Osteocyte (in vitro differentiated cells): Measurements from ENCODE around the gene PSEN1. TPM values are rescaled to one million over a fixed set of nuclear protein-coding genes. Genes with fewer than 3 reads are reported as not detected.
"Not testable (repeated sequence)": the region's sequence is repeated elsewhere in the genome, so short reads cannot be mapped to it uniquely, and the experiment has no call there.

Source experiments
- DNase-seq: peaks from one replicate; pipeline ENCODE4 v3.0.0; 2021; ENCODE audit warnings: mixed read lengths; ENCODE audit not compliant: unreplicated experiment; ENCODE audit errors: extremely low spot score
- H3K27ac Mint-ChIP-seq: one replicate; pipeline ENCODE4 v1.8.0; 2021; ENCODE audit warnings: mild to moderate bottlenecking, mixed read lengths; ENCODE audit not compliant: unreplicated experiment
- H3K27me3 Mint-ChIP-seq: one replicate; pipeline ENCODE4 v1.8.0; 2021; ENCODE audit warnings: mixed read lengths; ENCODE audit not compliant: unreplicated experiment
- H3K36me3 Mint-ChIP-seq: one replicate; pipeline ENCODE4 v1.8.0; 2021; ENCODE audit warnings: mixed read lengths; ENCODE audit not compliant: unreplicated experiment
- H3K4me1 Mint-ChIP-seq: one replicate; pipeline ENCODE4 v1.8.0; 2021; ENCODE audit warnings: mixed read lengths; ENCODE audit not compliant: unreplicated experiment
- H3K4me3 Mint-ChIP-seq: one replicate; pipeline ENCODE4 v1.8.0; 2021; ENCODE audit warnings: mild to moderate bottlenecking, moderate library complexity, mixed read lengths; ENCODE audit not compliant: unreplicated experiment
- H3K9me3 Mint-ChIP-seq: one replicate; pipeline ENCODE4 v1.8.0; 2021; ENCODE audit warnings: mixed read lengths; ENCODE audit not compliant: unreplicated experiment
- total RNA-seq: library from RNA; stranded (reverse); gene quantifications from 2 replicates; pipeline ENCODE4 v1.2.1, GENCODE V29; 2021
- TF ChIP-seq, protein P1 (sequence below): fragments of 200-600 bp; sonication (generic); IDR thresholded peaks from 2 replicates; pipeline ENCODE4 v1.5.0; 2021; ENCODE audit warnings: antibody characterized with exemption, mild to moderate bottlenecking, moderate library complexity

Gene PSEN1
- total RNA-seq, 1 donor from 2014 or later: 64.4 TPM

GRCh38 chr14:73168691-73169090 is 32.4 kb downstream of the PSEN1 start:
- Mint-ChIP-seq H3K27me3 (no peaks in the 10 kb centered on the region), H3K27ac (no peak overlapping the region), H3K9me3 (no peaks in the 10 kb centered on the region), H3K4me3 (no peak overlapping the region), H3K36me3 (peaks cover 43% of the 10 kb centered on the region), H3K4me1 (no peaks in the 10 kb centered on the region)
- DNase-seq: peak; percentile 76
- TF ChIP-seq, protein P1, sequence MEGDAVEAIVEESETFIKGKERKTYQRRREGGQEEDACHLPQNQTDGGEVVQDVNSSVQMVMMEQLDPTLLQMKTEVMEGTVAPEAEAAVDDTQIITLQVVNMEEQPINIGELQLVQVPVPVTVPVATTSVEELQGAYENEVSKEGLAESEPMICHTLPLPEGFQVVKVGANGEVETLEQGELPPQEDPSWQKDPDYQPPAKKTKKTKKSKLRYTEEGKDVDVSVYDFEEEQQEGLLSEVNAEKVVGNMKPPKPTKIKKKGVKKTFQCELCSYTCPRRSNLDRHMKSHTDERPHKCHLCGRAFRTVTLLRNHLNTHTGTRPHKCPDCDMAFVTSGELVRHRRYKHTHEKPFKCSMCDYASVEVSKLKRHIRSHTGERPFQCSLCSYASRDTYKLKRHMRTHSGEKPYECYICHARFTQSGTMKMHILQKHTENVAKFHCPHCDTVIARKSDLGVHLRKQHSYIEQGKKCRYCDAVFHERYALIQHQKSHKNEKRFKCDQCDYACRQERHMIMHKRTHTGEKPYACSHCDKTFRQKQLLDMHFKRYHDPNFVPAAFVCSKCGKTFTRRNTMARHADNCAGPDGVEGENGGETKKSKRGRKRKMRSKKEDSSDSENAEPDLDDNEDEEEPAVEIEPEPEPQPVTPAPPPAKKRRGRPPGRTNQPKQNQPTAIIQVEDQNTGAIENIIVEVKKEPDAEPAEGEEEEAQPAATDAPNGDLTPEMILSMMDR: no peak

- not testable (repeated sequence) for H3K4me3 Mint-ChIP-seq
Observed at GRCh38 chr14:73169855-73170254, 33.5 kb downstream of the PSEN1 start.

DNA sequence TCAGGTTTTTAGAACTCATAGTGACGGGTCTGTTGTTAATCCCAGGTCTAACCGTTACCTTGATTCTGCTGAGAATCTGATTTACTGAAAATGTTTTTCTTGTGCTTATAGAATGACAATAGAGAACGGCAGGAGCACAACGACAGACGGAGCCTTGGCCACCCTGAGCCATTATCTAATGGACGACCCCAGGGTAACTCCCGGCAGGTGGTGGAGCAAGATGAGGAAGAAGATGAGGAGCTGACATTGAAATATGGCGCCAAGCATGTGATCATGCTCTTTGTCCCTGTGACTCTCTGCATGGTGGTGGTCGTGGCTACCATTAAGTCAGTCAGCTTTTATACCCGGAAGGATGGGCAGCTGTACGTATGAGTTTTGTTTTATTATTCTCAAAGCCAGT is 34.4 kb downstream of the PSEN1 start:
- peak; percentile 57 for DNase-seq
- no peaks in the 10 kb centered on the region for H3K27me3 Mint-ChIP-seq
- peaks cover 46% of the 10 kb centered on the region for H3K36me3 Mint-ChIP-seq
- no peak overlapping the region for H3K27ac Mint-ChIP-seq
- no peaks in the 10 kb centered on the region for H3K9me3 Mint-ChIP-seq
- no peaks in the 10 kb centered on the region for H3K4me1 Mint-ChIP-seq
- TF ChIP-seq, protein P1: no peak
- H3K4me3 Mint-ChIP-seq: no peak overlapping the region

More at GRCh38 chr14:73169855-73170254, 33.5 kb downstream of the PSEN1 start:
- peak; percentile 30 for DNase-seq
- H3K4me1 Mint-ChIP-seq, H3K9me3 Mint-ChIP-seq, H3K27ac Mint-ChIP-seq, H3K27me3 Mint-ChIP-seq: not testable (repeated sequence)
- H3K36me3 Mint-ChIP-seq: peaks cover 41% of the 10 kb centered on the region

GRCh38 chr14:73172500-73172899 is 36.2 kb downstream of the PSEN1 start:
- Mint-ChIP-seq H3K27ac (no peak overlapping the region), H3K36me3 (peaks cover 43% of the 10 kb centered on the region), H3K4me3 (no peak overlapping the region), H3K9me3 (no peaks in the 10 kb centered on the region), H3K4me1 (no peaks in the 10 kb centered on the region), H3K27me3 (no peaks in the 10 kb centered on the region)
- TF ChIP-seq, protein P1: no peak
- no peak for DNase-seq

DNA sequence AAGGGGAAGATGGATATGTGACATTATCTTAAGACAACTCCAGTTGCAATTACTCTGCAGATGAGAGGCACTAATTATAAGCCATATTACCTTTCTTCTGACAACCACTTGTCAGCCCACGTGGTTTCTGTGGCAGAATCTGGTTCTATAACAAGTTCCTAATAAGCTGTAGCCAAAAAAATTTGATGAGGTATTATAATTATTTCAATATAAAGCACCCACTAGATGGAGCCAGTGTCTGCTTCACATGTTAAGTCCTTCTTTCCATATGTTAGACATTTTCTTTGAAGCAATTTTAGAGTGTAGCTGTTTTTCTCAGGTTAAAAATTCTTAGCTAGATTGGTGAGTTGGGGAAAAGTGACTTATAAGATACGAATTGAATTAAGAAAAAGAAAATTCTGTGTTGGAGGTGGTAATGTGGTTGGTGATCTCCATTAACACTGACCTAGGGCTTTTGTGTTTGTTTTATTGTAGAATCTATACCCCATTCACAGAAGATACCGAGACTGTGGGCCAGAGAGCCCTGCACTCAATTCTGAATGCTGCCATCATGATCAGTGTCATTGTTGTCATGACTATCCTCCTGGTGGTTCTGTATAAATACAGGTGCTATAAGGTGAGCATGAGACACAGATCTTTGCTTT is 36.9 kb downstream of the PSEN1 start:
- Mint-ChIP-seq H3K4me3 (no peak overlapping the region), H3K27me3 (no peaks in the 10 kb centered on the region), H3K4me1 (no peaks in the 10 kb centered on the region), H3K27ac (no peak overlapping the region), H3K9me3 (no peaks in the 10 kb centered on the region), H3K36me3 (peaks cover 43% of the 10 kb centered on the region)
- no peak for DNase-seq
- TF ChIP-seq, protein P1: peak; percentile 73
